GM12878 (cell line): ENCODE results near the gene TCF4. TPM values are rescaled to one million over a fixed set of nuclear protein-coding genes. Genes with fewer than 3 reads are reported as not detected.
A peak's percentile ranks its signal among the peaks of the same experiment; 100 is the strongest.

Experiments
- BRCA1 ChIP-seq: IDR thresholded peaks from 2 replicates; pipeline ENCODE4 v1.6.1; 2011; ENCODE audit warnings: low read depth, low read length, improper control_type of control experiment
- CBX3 ChIP-seq: fragments of 200-600 bp; sonication (generic); IDR thresholded peaks from 2 replicates; pipeline ENCODE4 v1.6.1; 2016; ENCODE audit warnings: low read depth, borderline replicate concordance
- CHD1 ChIP-seq: IDR thresholded peaks from 2 replicates; pipeline ENCODE4 v1.6.1; 2012; ENCODE audit warnings: low read depth, low read length, improper control_type of control experiment
- CHD4 ChIP-seq: fragments of 200-600 bp; sonication (generic); IDR thresholded peaks from 2 replicates; pipeline ENCODE4 v1.6.1; 2016; ENCODE audit warnings: mild to moderate bottlenecking
- CREB1 ChIP-seq: IDR thresholded peaks from 2 replicates; pipeline ENCODE4 v1.6.1; 2012; ENCODE audit warnings: low read depth, mild to moderate bottlenecking, inconsistent platforms
- ESRRA ChIP-seq: IDR thresholded peaks from 2 replicates; pipeline ENCODE4 v1.6.1; 2012; ENCODE audit warnings: mild to moderate bottlenecking, low read length, improper control_type of control experiment
- IKZF2 ChIP-seq, 2 experiments: fragments of 450-650 bp; IDR thresholded peaks; 2 replicates each; pipeline ENCODE4 v1.6.1; 2017; ENCODE audit warnings: mild to moderate bottlenecking in 2 of 2, moderate library complexity in 2 of 2
- JUND ChIP-seq: IDR thresholded peaks from 2 replicates; pipeline ENCODE4 v1.6.1; 2012; ENCODE audit warnings: low read depth, mild to moderate bottlenecking, low read length, improper control_type of control experiment, moderate library complexity
- MEF2A ChIP-seq: IDR thresholded peaks from 2 replicates; pipeline ENCODE4 v1.6.1; 2011; ENCODE audit warnings: low read depth, mild to moderate bottlenecking, low read length, moderate library complexity; ENCODE audit not compliant: insufficient read depth
- MLLT1 ChIP-seq: fragments of 450-650 bp; IDR thresholded peaks from 2 replicates; pipeline ENCODE4 v1.6.1; 2016; ENCODE audit warnings: mild to moderate bottlenecking
- PRDM15 ChIP-seq: fragments of 450-650 bp; formaldehyde crosslinking; IDR thresholded peaks from 2 replicates; pipeline ENCODE4 v1.4.0; 2020; ENCODE audit warnings: mild to moderate bottlenecking, moderate library complexity
- RB1 ChIP-seq: fragments of 450-650 bp; formaldehyde crosslinking; IDR thresholded peaks from 2 replicates; pipeline ENCODE4 v1.6.1; 2017; ENCODE audit warnings: mild to moderate bottlenecking, borderline replicate concordance
- REST ChIP-seq: IDR thresholded peaks from 2 replicates; pipeline ENCODE4 v1.6.1; 2012; ENCODE audit warnings: mild to moderate bottlenecking, low read depth, low read length
- RUNX3 ChIP-seq: IDR thresholded peaks from 2 replicates; pipeline ENCODE4 v1.6.1; 2012; ENCODE audit warnings: low read length, inconsistent platforms
- SIN3A ChIP-seq: IDR thresholded peaks from 2 replicates; pipeline ENCODE4 v1.6.1; 2012; ENCODE audit warnings: low read depth, low read length, improper control_type of control experiment
- SMC3 ChIP-seq: IDR thresholded peaks from 2 replicates; pipeline ENCODE4 v1.6.1; 2011; ENCODE audit warnings: low read length, improper control_type of control experiment, borderline replicate concordance
- STAT1 ChIP-seq: fragments of 450-650 bp; conservative IDR thresholded peaks from 2 replicates; pipeline ENCODE4 v1.6.1; 2014; ENCODE audit warnings: antibody characterized with exemption, mild to moderate bottlenecking
- STAT3 ChIP-seq: IDR thresholded peaks from 2 replicates; pipeline ENCODE4 v1.6.1; 2011; ENCODE audit warnings: low read depth, low read length, improper control_type of control experiment
- TCF7 ChIP-seq: IDR thresholded peaks from 2 replicates; pipeline ENCODE4 v1.6.1; 2014; ENCODE audit warnings: antibody characterized with exemption, borderline replicate concordance
- USF1 ChIP-seq: IDR thresholded peaks from 2 replicates; pipeline ENCODE4 v1.6.1; 2011; ENCODE audit warnings: borderline replicate concordance, low read depth, mild to moderate bottlenecking, moderate library complexity, mixed read lengths, low read length; ENCODE audit not compliant: insufficient read depth; ENCODE audit errors: extremely low read length
- YBX1 ChIP-seq: fragments of 450-650 bp; IDR thresholded peaks from 2 replicates; pipeline ENCODE4 v1.6.1; 2016; ENCODE audit warnings: antibody characterized with exemption
- ZBED1 ChIP-seq: IDR thresholded peaks from 2 replicates; pipeline ENCODE4 v1.6.1; 2016; ENCODE audit warnings: borderline replicate concordance
- ZNF384 ChIP-seq: IDR thresholded peaks from 2 replicates; pipeline ENCODE4 v1.6.1; 2012; ENCODE audit warnings: low read depth, mild to moderate bottlenecking, low read length, improper control_type of control experiment, borderline replicate concordance
- ZZZ3 ChIP-seq: IDR thresholded peaks from 2 replicates; pipeline ENCODE4 v1.6.1; 2011; ENCODE audit warnings: low read depth; ENCODE audit not compliant: control insufficient read depth, insufficient read length
- polyA plus RNA-seq, 11 experiments: library from polyadenylated mRNA; depleted of rRNA in 4 of 11; unstranded in 6 of 11; stranded (reverse) in 5 of 11; fragments of >200 nt; fragmentation: Nextera tagmentation in 4 of 11; fragmentation: Illumina TruSeq in 1 of 11; extraction: Ambion mirVana in 4 of 11; extraction: Trizol in 1 of 11; gene quantifications; 1 replicate in 1 of 11; 2 replicates in 10 of 11; pipeline versions ENCODE4 v1.2.1 to v1.2.3, GENCODE V29; 2011 to 2016; ENCODE audit warnings: inconsistent platforms in 2 of 11, missing spikeins in 2 of 11, low read depth in 1 of 11
- total RNA-seq, 4 experiments: library from RNA; depleted of rRNA in 3 of 4; stranded (reverse); fragments of >200 nt in 3 of 4; fragmentation: Illumina TruSeq in 1 of 4; extraction: Trizol in 1 of 4; gene quantifications; 2 replicates each; pipeline versions ENCODE4 v1.2.1 to v1.2.3, GENCODE V29; 2013 to 2021

The TCF4 gene
- total and polyA plus RNA-seq, 10 of the 15 experiments (the other 5 are each of a cell fraction or from before 2014, with no cell fraction given), result 15.2 to 94.0 (median 31.5) TPM

- TF ChIP-seq REST, result no peak
- peak; percentile 24; the same call in 1 of the 2 replicates for TF ChIP-seq JUND
- TF ChIP-seq IKZF2 (IDR thresholded peaks at IDR 0.05), result peak; percentile 86 to 90
- TF ChIP-seq STAT3, result no peak
- no peak for TF ChIP-seq BRCA1
- no peak for TF ChIP-seq ZNF384
- no peak for TF ChIP-seq CHD1
- TF ChIP-seq MLLT1, result 0 out of 2 replicates have a peak, but pooled peaks have one; percentile 23
- peak; percentile 83 for TF ChIP-seq CREB1
- no peak; the same call in 1 of the 2 replicates for TF ChIP-seq ZBED1
- TF ChIP-seq STAT1, result no peak
- no peak for TF ChIP-seq PRDM15
- TF ChIP-seq CHD4, result no peak
- TF ChIP-seq RB1, result no peak
- peak; percentile 71; the same call in 1 of the 2 replicates for TF ChIP-seq MEF2A
- no peak for TF ChIP-seq SMC3
- no peak for TF ChIP-seq CBX3
- TF ChIP-seq SIN3A, result no peak
- TF ChIP-seq ZZZ3, result no peak
- no peak for TF ChIP-seq USF1
- TF ChIP-seq ESRRA, result no peak
- TF ChIP-seq YBX1, result no peak
- TF ChIP-seq TCF7, result peak; percentile 96
- peak; percentile 94 for TF ChIP-seq RUNX3
Measured at GRCh38 chr18:55249550-55249949, 338.4 kb downstream of the TCF4 start (continued).
